DMS53 treated with DMSO at 0.1 percent for 48 hours (cell line): ENCODE data around the gene SH3PXD2A.
A peak's percentile ranks its signal among the peaks of the same experiment; 100 is the strongest.

Source experiments
- DNase-seq: peaks from one replicate; lab custom pipeline; 2025; ENCODE audit not compliant: unreplicated experiment; lab: John Stamatoyannopoulos, UW

SH3PXD2A gene

GRCh38 chr10:103552856-103553742 lies 302.3 kb downstream of the SH3PXD2A start:
- DNase-seq, result no peak

- DNase-seq, result no peak
These were observed 303.5 kb downstream of the SH3PXD2A start for GRCh38 chr10:103551619-103552602.

GRCh38 chr10:103550229-103550628 lies 305.1 kb downstream of the SH3PXD2A start:
- no peak for DNase-seq

GRCh38 chr10:103549349-103549685 lies 306.1 kb downstream of the SH3PXD2A start:
- DNase-seq, result no peak

GRCh38 chr10:103548581-103549348 lies 306.6 kb downstream of the SH3PXD2A start:
- DNase-seq, result peak; percentile 94

GRCh38 chr10:103548006-103548405 lies 307.4 kb downstream of the SH3PXD2A start:
- no peak for DNase-seq

- DNase-seq, result no peak
These were observed 307.9 kb downstream of the SH3PXD2A start for GRCh38 chr10:103547391-103547946.

GRCh38 chr10:103546401-103546800 lies 309.0 kb downstream of the SH3PXD2A start:
- DNase-seq, result no peak

GRCh38 chr10:103545771-103546281 lies 309.6 kb downstream of the SH3PXD2A start:
- DNase-seq, result peak; percentile 69

- no peak for DNase-seq
These were observed 310.0 kb downstream of the SH3PXD2A start for GRCh38 chr10:103545366-103545765.

- DNase-seq, result no peak
These were observed 310.6 kb downstream of the SH3PXD2A start for GRCh38 chr10:103544657-103545310.
